Panc1 (cell line): Measurements from ENCODE around the gene SLC6A6. TPM values are rescaled to one million over a fixed set of nuclear protein-coding genes. Genes with fewer than 3 reads are reported as not detected.

Source experiments
- ATAC-seq: fragments of 200-7000 bp; cut with Tn5 transposase; 2 replicates; pipeline ENCODE4 v1.9.1; 2020; ENCODE audit warnings: mild to moderate bottlenecking, moderate library complexity
- BruUV-seq: library from RNA; stranded (reverse); fragments of 400-500 nt; replicated peaks from 2 replicates; lab custom pipeline; 2021; lab: Mats Ljungman, UMichigan
- CTCF ChIA-PET: fragments of 300-600 bp; sonication (Branson Sonifier 250); formaldehyde crosslinking; loops from one replicate; lab custom pipeline; 2022; ENCODE audit warnings: antibody characterized with exemption; lab: Charles Lee
- POLR2A ChIA-PET: fragments of 300-600 bp; sonication (Branson Sonifier 250); formaldehyde crosslinking; loops from one replicate; lab custom pipeline; 2022; ENCODE audit warnings: antibody characterized with exemption; lab: Charles Lee
- DNase-seq: peaks from one replicate; pipeline ENCODE4 v3.0.0-alpha.2; 2010; ENCODE audit warnings: low read depth, low spot score
- H3K27ac ChIP-seq: 2 replicates; pipeline ENCODE4 v1.5.1; 2011; ENCODE audit warnings: mild to moderate bottlenecking, low read length, inconsistent platforms
- H3K27me3 ChIP-seq: fragments of 200-500 bp; sonication (Bioruptor generic); 2 replicates; pipeline ENCODE4 v1.6.0; 2014; ENCODE audit warnings: low read length, inconsistent platforms; ENCODE audit not compliant: control insufficient read depth, insufficient read depth
- H3K36me3 ChIP-seq: fragments of 200-500 bp; sonication (Bioruptor generic); 2 replicates; pipeline ENCODE4 v1.5.1; 2014; ENCODE audit warnings: inconsistent platforms, mild to moderate bottlenecking, low read length, moderate library complexity; ENCODE audit not compliant: control insufficient read depth, insufficient read depth
- H3K4me1 ChIP-seq: 2 replicates; pipeline ENCODE4 v1.5.1; 2011; ENCODE audit warnings: inconsistent platforms, mild to moderate bottlenecking, low read length, moderate library complexity; ENCODE audit not compliant: control insufficient read depth, insufficient read depth
- H3K4me3 ChIP-seq, 2 experiments: 2 replicates each; pipeline ENCODE4 v1.5.1; 2011 to 2012; ENCODE audit warnings: low read depth in 2 of 2, low read length in 2 of 2, mild to moderate bottlenecking in 2 of 2, inconsistent platforms in 1 of 2, moderate library complexity in 1 of 2
- H3K9me3 ChIP-seq: fragments of 200-500 bp; sonication (Bioruptor generic); 2 replicates; pipeline ENCODE4 v1.5.1; 2014; ENCODE audit warnings: low read depth, mild to moderate bottlenecking, inconsistent platforms, low read length, moderate library complexity; ENCODE audit not compliant: control insufficient read depth, insufficient read depth
- POLR2AphosphoS5 ChIP-seq: IDR thresholded peaks from 2 replicates; pipeline ENCODE4 v1.6.1; 2012; ENCODE audit warnings: mild to moderate bottlenecking, low read depth, low read length, moderate library complexity
- SIN3A ChIP-seq: IDR thresholded peaks from 2 replicates; pipeline ENCODE4 v1.6.1; 2012; ENCODE audit warnings: low read depth, mild to moderate bottlenecking, low read length, moderate library complexity, borderline replicate concordance; ENCODE audit not compliant: insufficient read depth
- TCF7L2 ChIP-seq: IDR thresholded peaks from 2 replicates; pipeline ENCODE4 v1.6.1; 2011; ENCODE audit warnings: mild to moderate bottlenecking, low read depth, low read length, inconsistent platforms
- in situ Hi-C: cut with HindIII; loops from 2 replicates; pipeline ENCODE4 v1.10.0; 2016; ENCODE audit warnings: low sequenced_read_pairs, low pct_unique_long_range_greater_than_20kb
- intact Hi-C: fragments of 100-400 bp; cut with micrococcal nuclease; formaldehyde crosslinking; loops from one replicate; pipeline ENCODE4 v1.10.0; 2022; ENCODE audit not compliant: unreplicated experiment
- total RNA-seq: library from RNA; stranded (reverse); gene quantifications from one replicate; pipeline ENCODE4 v1.2.1, GENCODE V29; 2021; ENCODE audit not compliant: unreplicated experiment
- TF ChIP-seq, protein P1 (sequence below): fragments of 450-650 bp; IDR thresholded peaks from 2 replicates; pipeline ENCODE4 v1.5.1; 2017; ENCODE audit warnings: mild to moderate bottlenecking
- TF ChIP-seq, protein P2 (sequence below), 2 experiments: IDR thresholded peaks; 2 replicates each; pipeline ENCODE4 v1.6.1; 2011 to 2012; ENCODE audit warnings: low read depth in 2 of 2, control low read depth in 1 of 2, low read length in 1 of 2, mild to moderate bottlenecking in 1 of 2, moderate library complexity in 1 of 2; ENCODE audit not compliant: insufficient read depth in 1 of 2

SLC6A6 gene
- total RNA-seq, 1 experiment from 2014 or later = 61.0 TPM

DNA sequence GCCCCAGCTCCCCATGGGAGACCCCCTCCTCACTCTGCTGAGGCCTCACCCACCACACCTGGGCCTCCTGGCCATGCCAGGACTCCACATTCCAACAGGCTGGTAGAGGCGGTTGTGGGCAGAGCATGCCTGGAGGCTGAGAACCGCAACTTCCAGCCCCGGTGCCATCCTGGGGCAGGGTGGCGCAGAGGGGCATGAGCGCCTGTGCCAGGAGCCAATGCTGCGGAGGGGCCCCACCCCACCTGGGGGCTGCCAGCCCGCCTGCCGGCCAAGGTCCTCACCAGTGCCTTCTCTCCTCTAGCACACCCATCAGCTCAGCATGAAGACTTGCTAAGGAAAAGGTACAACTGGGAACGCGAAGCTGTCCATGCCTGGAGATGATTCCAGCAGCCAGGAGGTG, 34.3 kb upstream of the SLC6A6 start:
- no TSS peak for BruUV-seq
- no peak for ATAC-seq
- Histone ChIP-seq H3K9me3 (no peaks in the 10 kb centered on the region), H3K36me3 (no peaks in the 10 kb centered on the region), H3K27ac (no peak overlapping the region), H3K27me3 (no peaks in the 10 kb centered on the region), H3K4me1 (peaks cover 34% of the 10 kb centered on the region), H3K4me3 (no peak overlapping the region)
- CTCF ChIA-PET = no interaction called here
- no peak for TF ChIP-seq SIN3A
- intact Hi-C loops = no loop called here
- POLR2A ChIA-PET = no interaction called here
- DNase-seq = no peak
- in situ Hi-C loops = no loop called here

DNA sequence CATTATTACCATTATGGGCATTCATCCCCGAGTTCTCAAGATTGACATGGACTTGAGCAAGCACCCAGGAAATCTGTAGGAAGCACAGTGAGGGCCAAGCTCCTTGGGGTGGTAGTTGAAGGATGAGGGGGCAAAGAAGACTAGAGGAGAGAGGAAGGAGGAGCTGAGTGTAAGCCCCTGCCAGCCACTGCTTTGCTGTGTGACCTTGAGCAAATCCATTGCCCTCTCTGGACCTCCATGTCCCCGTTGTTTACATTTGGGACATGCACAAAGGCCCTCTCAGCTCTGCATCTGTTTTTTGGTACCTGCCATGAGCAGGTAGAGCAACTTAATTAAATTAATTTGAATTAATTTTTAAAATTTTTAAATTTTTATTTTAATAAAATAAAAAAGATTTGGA, 33.5 kb upstream of the SLC6A6 start:
- no TSS peak for BruUV-seq
- ChIA-PET CTCF (no interaction called here), POLR2A (no interaction called here)
- intact Hi-C loops = no loop called here
- Histone ChIP-seq H3K4me3 (no peak overlapping the region), H3K36me3 (no peaks in the 10 kb centered on the region), H3K27me3 (no peaks in the 10 kb centered on the region), H3K27ac (no peak overlapping the region), H3K9me3 (no peaks in the 10 kb centered on the region), H3K4me1 (peaks cover 34% of the 10 kb centered on the region)
- DNase-seq (no peak), ATAC-seq (no peak)
- TF ChIP-seq, protein P1, sequence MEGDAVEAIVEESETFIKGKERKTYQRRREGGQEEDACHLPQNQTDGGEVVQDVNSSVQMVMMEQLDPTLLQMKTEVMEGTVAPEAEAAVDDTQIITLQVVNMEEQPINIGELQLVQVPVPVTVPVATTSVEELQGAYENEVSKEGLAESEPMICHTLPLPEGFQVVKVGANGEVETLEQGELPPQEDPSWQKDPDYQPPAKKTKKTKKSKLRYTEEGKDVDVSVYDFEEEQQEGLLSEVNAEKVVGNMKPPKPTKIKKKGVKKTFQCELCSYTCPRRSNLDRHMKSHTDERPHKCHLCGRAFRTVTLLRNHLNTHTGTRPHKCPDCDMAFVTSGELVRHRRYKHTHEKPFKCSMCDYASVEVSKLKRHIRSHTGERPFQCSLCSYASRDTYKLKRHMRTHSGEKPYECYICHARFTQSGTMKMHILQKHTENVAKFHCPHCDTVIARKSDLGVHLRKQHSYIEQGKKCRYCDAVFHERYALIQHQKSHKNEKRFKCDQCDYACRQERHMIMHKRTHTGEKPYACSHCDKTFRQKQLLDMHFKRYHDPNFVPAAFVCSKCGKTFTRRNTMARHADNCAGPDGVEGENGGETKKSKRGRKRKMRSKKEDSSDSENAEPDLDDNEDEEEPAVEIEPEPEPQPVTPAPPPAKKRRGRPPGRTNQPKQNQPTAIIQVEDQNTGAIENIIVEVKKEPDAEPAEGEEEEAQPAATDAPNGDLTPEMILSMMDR = no peak
- TF ChIP-seq TCF7L2 = no peak
- TF ChIP-seq, protein P2, sequence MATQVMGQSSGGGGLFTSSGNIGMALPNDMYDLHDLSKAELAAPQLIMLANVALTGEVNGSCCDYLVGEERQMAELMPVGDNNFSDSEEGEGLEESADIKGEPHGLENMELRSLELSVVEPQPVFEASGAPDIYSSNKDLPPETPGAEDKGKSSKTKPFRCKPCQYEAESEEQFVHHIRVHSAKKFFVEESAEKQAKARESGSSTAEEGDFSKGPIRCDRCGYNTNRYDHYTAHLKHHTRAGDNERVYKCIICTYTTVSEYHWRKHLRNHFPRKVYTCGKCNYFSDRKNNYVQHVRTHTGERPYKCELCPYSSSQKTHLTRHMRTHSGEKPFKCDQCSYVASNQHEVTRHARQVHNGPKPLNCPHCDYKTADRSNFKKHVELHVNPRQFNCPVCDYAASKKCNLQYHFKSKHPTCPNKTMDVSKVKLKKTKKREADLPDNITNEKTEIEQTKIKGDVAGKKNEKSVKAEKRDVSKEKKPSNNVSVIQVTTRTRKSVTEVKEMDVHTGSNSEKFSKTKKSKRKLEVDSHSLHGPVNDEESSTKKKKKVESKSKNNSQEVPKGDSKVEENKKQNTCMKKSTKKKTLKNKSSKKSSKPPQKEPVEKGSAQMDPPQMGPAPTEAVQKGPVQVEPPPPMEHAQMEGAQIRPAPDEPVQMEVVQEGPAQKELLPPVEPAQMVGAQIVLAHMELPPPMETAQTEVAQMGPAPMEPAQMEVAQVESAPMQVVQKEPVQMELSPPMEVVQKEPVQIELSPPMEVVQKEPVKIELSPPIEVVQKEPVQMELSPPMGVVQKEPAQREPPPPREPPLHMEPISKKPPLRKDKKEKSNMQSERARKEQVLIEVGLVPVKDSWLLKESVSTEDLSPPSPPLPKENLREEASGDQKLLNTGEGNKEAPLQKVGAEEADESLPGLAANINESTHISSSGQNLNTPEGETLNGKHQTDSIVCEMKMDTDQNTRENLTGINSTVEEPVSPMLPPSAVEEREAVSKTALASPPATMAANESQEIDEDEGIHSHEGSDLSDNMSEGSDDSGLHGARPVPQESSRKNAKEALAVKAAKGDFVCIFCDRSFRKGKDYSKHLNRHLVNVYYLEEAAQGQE (IDR thresholded peaks at IDR 0.05; ENCODE audit: insufficient read depth in 1 of 2, low read depth in 2 of 2, low read length in 1 of 2) = no peak
- TF ChIP-seq POLR2AphosphoS5 = no peak
- TF ChIP-seq SIN3A = no peak
- in situ Hi-C loops = no loop called here

DNA sequence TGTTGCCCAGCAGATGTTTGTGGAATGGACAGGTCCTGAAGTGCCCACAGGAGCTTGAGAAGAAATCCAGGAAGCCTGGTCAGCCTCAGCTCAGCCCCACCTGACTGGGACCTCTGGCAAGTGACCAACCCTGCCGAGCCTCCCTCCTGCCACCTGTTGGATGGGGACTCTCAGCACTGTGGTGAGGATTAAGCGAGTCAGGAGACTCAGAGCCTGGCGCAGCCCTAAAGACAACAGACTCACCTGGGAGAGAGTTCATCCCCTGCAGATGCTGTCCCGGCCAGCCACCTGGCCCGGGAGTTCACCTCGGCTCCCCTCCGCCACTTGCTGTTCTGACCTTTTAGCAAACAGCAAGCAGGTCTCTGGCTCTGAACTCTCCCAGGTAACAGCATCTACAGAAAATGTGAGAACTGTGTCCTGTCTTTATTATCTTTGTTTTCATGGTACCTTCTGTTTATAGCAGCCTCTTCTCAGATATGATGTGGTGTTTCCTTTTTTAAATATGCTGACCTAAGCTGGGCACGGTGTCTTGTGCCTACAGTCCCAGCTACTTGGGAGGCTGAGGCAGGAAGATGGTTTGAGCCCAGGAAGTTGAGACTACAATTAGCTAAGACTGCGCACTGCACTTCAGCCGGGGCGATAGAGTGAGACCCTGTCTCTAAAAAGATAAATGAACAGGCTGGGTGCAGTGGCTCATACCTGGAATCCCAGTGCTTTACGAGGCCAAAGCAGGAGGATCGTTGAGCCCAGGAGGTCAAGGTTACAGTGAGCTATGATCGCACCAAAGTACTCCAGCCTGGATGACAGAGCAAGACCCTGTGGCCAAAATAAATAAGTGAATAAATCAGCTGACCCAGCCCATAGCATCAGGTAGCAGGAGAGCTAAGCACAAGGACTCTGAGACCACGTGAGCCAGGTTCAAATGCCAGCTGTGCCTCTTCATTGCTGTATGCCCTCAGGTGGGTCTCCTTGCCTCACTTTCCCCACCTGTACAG, 32.4 kb upstream of the SLC6A6 start:
- TF ChIP-seq, protein P1 = no peak; the same call in 1 of the 2 replicates
- no peak for TF ChIP-seq TCF7L2
- TF ChIP-seq, protein P2 (IDR thresholded peaks at IDR 0.05; ENCODE audit: insufficient read depth in 1 of 2, low read depth in 2 of 2, low read length in 1 of 2) = no peak
- no peak for TF ChIP-seq SIN3A
- TF ChIP-seq POLR2AphosphoS5 = no peak
- intact Hi-C loops = no loop called here
- ATAC-seq (peak; percentile 40; the same call in 1 of the 2 replicates), DNase-seq (no peak)
- peaks cover 34% of the 10 kb centered on the region for H3K4me1 ChIP-seq
- H3K36me3 ChIP-seq = no peaks in the 10 kb centered on the region
- ChIA-PET CTCF (no interaction called here), POLR2A (no interaction called here)
- in situ Hi-C loops = no loop called here
- H3K9me3 ChIP-seq = no peaks in the 10 kb centered on the region
- no peaks in the 10 kb centered on the region for H3K27me3 ChIP-seq
- H3K4me3 ChIP-seq = no peak overlapping the region
- BruUV-seq = no TSS peak
- H3K27ac ChIP-seq = peak overlapping the region; percentile 57
